Stimulated activated naive CD4-positive, alpha-beta T cell treated with Interleukin-2 at 50 U/mL for 16 hours (primary cell): ENCODE results near the gene ATAD5.
"Not testable (repeated sequence)": the region's sequence is repeated elsewhere in the genome, so short reads cannot be mapped to it uniquely, and the experiment has no call there.

Experiments used
- DNase-seq: peaks from one replicate; lab custom pipeline; 2025; lab: John Stamatoyannopoulos, UW

ATAD5 gene

GRCh38 chr17:30824002-30824355 lies 7.8 kb upstream of the ATAD5 start:
- DNase-seq: peak; percentile 27

- DNase-seq: peak; percentile 87
These were observed 7.2 kb upstream of the ATAD5 start, which contains the start of gene CRLF3 for GRCh38 chr17:30824356-30825145. CRLF3 (minus strand) TSS chr17:30824692; CDS start chr17:30824651, 41 bp downstream.

- no peak for DNase-seq
These were observed 4.7 kb upstream of the ATAD5 start for GRCh38 chr17:30827082-30827481.

GRCh38 chr17:30829022-30829421 lies 2.7 kb upstream of the ATAD5 start:
- no peak for DNase-seq

GRCh38 chr17:30831257-30831656 lies 509 bp upstream of the ATAD5 start:
- no peak for DNase-seq

- no peak for DNase-seq
These were observed 815 bp downstream of the ATAD5 start for GRCh38 chr17:30832438-30833124.

- no peak for DNase-seq
These were observed 6.5 kb downstream of the ATAD5 start for GRCh38 chr17:30838202-30838807.

GRCh38 chr17:30840771-30841170 lies 9.0 kb downstream of the ATAD5 start:
- no peak for DNase-seq

- no peak for DNase-seq
These were observed 16.3 kb downstream of the ATAD5 start for GRCh38 chr17:30848021-30848420.

- no peak for DNase-seq
These were observed 22.4 kb downstream of the ATAD5 start for GRCh38 chr17:30854146-30854545.

GRCh38 chr17:30858556-30859250 lies 26.9 kb downstream of the ATAD5 start:
- no peak for DNase-seq

GRCh38 chr17:30864636-30865035 lies 32.9 kb downstream of the ATAD5 start:
- no peak for DNase-seq

GRCh38 chr17:30869005-30869404 lies 37.2 kb downstream of the ATAD5 start:
- DNase-seq: no peak

- DNase-seq: no peak
These were observed 54.4 kb downstream of the ATAD5 start for GRCh38 chr17:30886187-30886586.

- DNase-seq: no peak
These were observed 62.5 kb downstream of the ATAD5 start for GRCh38 chr17:30894236-30894635.

- DNase-seq: no peak
These were observed 65.5 kb downstream of the ATAD5 start for GRCh38 chr17:30897311-30897710.

GRCh38 chr17:30905742-30906100 lies 74.0 kb downstream of the ATAD5 start:
- no peak for DNase-seq

- peak; percentile 85 for DNase-seq
These were observed 74.5 kb downstream of the ATAD5 start, which contains the start of gene TEFM for GRCh38 chr17:30906101-30906911. TEFM (minus strand) TSS chr17:30906238; CDS start chr17:30906198, 40 bp downstream.

GRCh38 chr17:30908717-30909420 lies 77.1 kb downstream of the ATAD5 start:
- no peak for DNase-seq

GRCh38 chr17:30910151-30910550 lies 78.4 kb downstream of the ATAD5 start:
- DNase-seq: not testable (repeated sequence)

GRCh38 chr17:30913955-30914354 lies 82.2 kb downstream of the ATAD5 start:
- no peak for DNase-seq
